SU-DHL-6 (cell line): ENCODE data around the gene SMTN.
"Not testable (repeated sequence)": the region's sequence is repeated elsewhere in the genome, so short reads cannot be mapped to it uniquely, and the experiment has no call there.

ENCODE experiments used
- H2AFZ ChIP-seq: fragments of 200-600 bp; sonication (generic); 2 replicates; pipeline ENCODE4 v1.6.1; 2014; ENCODE audit warnings: low read depth, mild to moderate bottlenecking, moderate library complexity, mixed read lengths, antibody characterized with exemption, low read length; ENCODE audit not compliant: severe bottlenecking
- H3F3A ChIP-seq: fragments of 200-600 bp; shearing (Covaris generic); 2 replicates; pipeline ENCODE4 v1.6.0; 2016; ENCODE audit warnings: antibody characterized with exemption, mild to moderate bottlenecking; ENCODE audit not compliant: insufficient read depth
- H3K27ac ChIP-seq: fragments of 200-600 bp; sonication (generic); 2 replicates; pipeline ENCODE4 v1.5.1; 2016; ENCODE audit warnings: low read depth, mild to moderate bottlenecking, low read length, moderate library complexity, mixed read lengths
- H3K27me3 ChIP-seq: fragments of 200-600 bp; sonication (generic), shearing (Covaris generic); 2 replicates; pipeline ENCODE4 v1.6.0; 2014; ENCODE audit warnings: mild to moderate bottlenecking, low read length
- H3K36me3 ChIP-seq: fragments of 200-600 bp; sonication (generic); 2 replicates; pipeline ENCODE4 v1.6.1; 2014; ENCODE audit warnings: mild to moderate bottlenecking, low read length, mixed read lengths
- H3K4me2 ChIP-seq: fragments of 300-600, 200-600 bp; shearing (Covaris generic), sonication (generic); 2 replicates; pipeline ENCODE4 v1.6.0; 2014; ENCODE audit warnings: low read length, low read depth, mild to moderate bottlenecking; ENCODE audit not compliant: poor library complexity, severe bottlenecking
- H3K4me3 ChIP-seq: fragments of 200-600 bp; sonication (generic); 2 replicates; pipeline ENCODE4 v1.5.1; 2014; ENCODE audit warnings: antibody characterized with exemption, low read length, mild to moderate bottlenecking, mixed read lengths; ENCODE audit not compliant: insufficient read depth, poor library complexity, severe bottlenecking
- H3K79me2 ChIP-seq: fragments of 200-600 bp; sonication (generic); 2 replicates; pipeline ENCODE4 v1.6.1; 2014; ENCODE audit warnings: mild to moderate bottlenecking, low read length, moderate library complexity; ENCODE audit not compliant: insufficient read depth
- H3K9ac ChIP-seq: fragments of 200-600 bp; sonication (generic); 2 replicates; pipeline ENCODE4 v1.7.0; 2014; ENCODE audit warnings: mild to moderate bottlenecking, low read length
- H3K9me2 ChIP-seq: fragments of 200-600 bp; sonication (generic); replicated peaks from 2 replicates; pipeline ENCODE4 v1.6.1; 2014; ENCODE audit warnings: low read length; ENCODE audit not compliant: insufficient read depth
- H3K9me3 ChIP-seq: fragments of 200-600 bp; sonication (generic); 2 replicates; pipeline ENCODE4 v1.6.1; 2014; ENCODE audit warnings: low read length, mixed read lengths; ENCODE audit not compliant: insufficient read depth
- H4K20me1 ChIP-seq: fragments of 200-600 bp; sonication (generic); 2 replicates; pipeline ENCODE4 v1.6.1; 2014; ENCODE audit warnings: low read depth, mild to moderate bottlenecking, antibody characterized with exemption, low read length, moderate library complexity, mixed read lengths
- CTCF ChIP-seq: fragments of 200-600 bp; sonication (generic); IDR thresholded peaks from one replicate; pipeline ENCODE4 v1.5.1; 2017; ENCODE audit warnings: antibody characterized with exemption, mild to moderate bottlenecking, low read length, moderate library complexity; ENCODE audit not compliant: insufficient read depth, poor library complexity, severe bottlenecking
- EZH2phosphoT487 ChIP-seq: fragments of 200-600 bp; sonication (generic), shearing (Covaris generic); conservative IDR thresholded peaks from 2 replicates; pipeline ENCODE4 v1.6.1; 2018; ENCODE audit warnings: mild to moderate bottlenecking, antibody characterized with exemption, low read length, moderate library complexity, mixed read lengths

Gene SMTN

GRCh38 chr22:31096657-31097279 lies 15.7 kb downstream of the SMTN start:
- H3K36me3 ChIP-seq, result no peaks in the 10 kb centered on the region
- H3K4me3 ChIP-seq, result no peak overlapping the region
- no peaks in the 10 kb centered on the region for H3K9me2 ChIP-seq
- H3K9ac ChIP-seq, result no peak overlapping the region
- H3F3A ChIP-seq, result no peaks in the 10 kb centered on the region
- no peak for TF ChIP-seq CTCF
- TF ChIP-seq EZH2phosphoT487, result no peak
- no peaks in the 10 kb centered on the region for H3K79me2 ChIP-seq
- no peak overlapping the region for H3K27ac ChIP-seq
- H3K9me3 ChIP-seq, result no peaks in the 10 kb centered on the region
- no peak overlapping the region for H2AFZ ChIP-seq
- no peaks in the 10 kb centered on the region for H3K27me3 ChIP-seq
- no peak overlapping the region for H3K4me2 ChIP-seq
- no peaks in the 10 kb centered on the region for H4K20me1 ChIP-seq

GRCh38 chr22:31097539-31097938 lies 16.4 kb downstream of the SMTN start:
- not testable (repeated sequence) for H3F3A ChIP-seq, H3K4me3 ChIP-seq, H3K79me2 ChIP-seq, H3K9me2 ChIP-seq, H3K9me3 ChIP-seq, H3K27ac ChIP-seq, H3K27me3 ChIP-seq, H3K9ac ChIP-seq, H4K20me1 ChIP-seq, H3K4me2 ChIP-seq, H3K36me3 ChIP-seq, H2AFZ ChIP-seq

GRCh38 chr22:31097941-31098631 lies 17.0 kb downstream of the SMTN start:
- Histone ChIP-seq H2AFZ (no peak overlapping the region), H3K4me3 (no peak overlapping the region), H3K36me3 (no peaks in the 10 kb centered on the region), H3F3A (no peaks in the 10 kb centered on the region), H4K20me1 (no peaks in the 10 kb centered on the region), H3K9ac (no peak overlapping the region), H3K9me2 (no peaks in the 10 kb centered on the region), H3K79me2 (no peaks in the 10 kb centered on the region), H3K9me3 (no peaks in the 10 kb centered on the region), H3K27me3 (no peaks in the 10 kb centered on the region), H3K27ac (no peak overlapping the region), H3K4me2 (no peak overlapping the region)
- TF ChIP-seq CTCF (no peak), EZH2phosphoT487 (no peak)

DNA sequence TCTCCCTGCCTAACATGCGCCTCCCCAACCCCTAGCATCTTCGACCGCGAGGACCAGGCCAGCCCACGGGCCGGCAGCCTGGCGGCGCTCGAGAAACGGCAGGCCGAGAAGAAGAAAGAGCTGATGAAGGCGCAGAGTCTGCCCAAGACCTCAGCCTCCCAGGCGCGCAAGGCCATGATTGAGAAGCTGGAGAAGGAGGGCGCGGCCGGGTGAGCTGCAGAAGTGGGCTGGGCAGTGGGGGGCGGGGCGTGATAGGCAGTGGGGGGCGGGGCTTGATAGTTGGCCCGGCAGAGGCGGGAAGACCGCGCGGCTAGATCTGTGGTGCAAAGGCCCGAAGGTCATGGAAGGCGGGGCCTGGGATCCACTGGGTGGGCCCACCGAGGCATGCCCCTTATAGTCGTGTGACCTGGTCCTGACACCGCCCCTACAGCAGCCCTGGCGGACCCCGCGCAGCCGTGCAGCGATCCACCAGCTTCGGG lies 17.6 kb downstream of the SMTN start:
- no peak overlapping the region for H2AFZ ChIP-seq
- H3K36me3 ChIP-seq, result no peaks in the 10 kb centered on the region

More for the DNA sequence above, 17.6 kb downstream of the SMTN start:
- no peak overlapping the region for H3K9ac ChIP-seq
- H3K79me2 ChIP-seq, result no peaks in the 10 kb centered on the region
- no peak overlapping the region for H3K4me2 ChIP-seq
- no peaks in the 10 kb centered on the region for H3K9me2 ChIP-seq
- TF ChIP-seq CTCF (no peak), EZH2phosphoT487 (no peak)
- H3F3A ChIP-seq, result no peaks in the 10 kb centered on the region
- H4K20me1 ChIP-seq, result no peaks in the 10 kb centered on the region
- no peaks in the 10 kb centered on the region for H3K9me3 ChIP-seq
- H3K27ac ChIP-seq, result no peak overlapping the region
- no peaks in the 10 kb centered on the region for H3K27me3 ChIP-seq
- H3K4me3 ChIP-seq, result no peak overlapping the region
